Testis (tissue), 2 donors: ENCODE measurements around the gene ADM5.

Experiments
- CTCF ChIP-seq, 3 experiments: fragments of 450-650 bp in 2 of 3; fragments of 200-600 bp in 1 of 3; sonication (generic) in 1 of 3; IDR thresholded peaks; one replicate each; pipeline ENCODE4 v1.5.1; 2016 to 2019; ENCODE audit warnings: antibody characterized with exemption in 3 of 3, mild to moderate bottlenecking in 2 of 3, moderate library complexity in 1 of 3
- POLR2A ChIP-seq: fragments of 450-650 bp; IDR thresholded peaks from one replicate; pipeline ENCODE4 v1.6.1; 2017; ENCODE audit warnings: antibody characterized with exemption, mild to moderate bottlenecking, moderate library complexity

- no peak for TF ChIP-seq CTCF (IDR thresholded peaks at IDR 0.05)
- TF ChIP-seq POLR2A: no peak
These were observed 7.5 kb downstream of the ADM5 start for GRCh38 chr19:49696865-49697264.
